ENCODE results near the gene GRHL1. TPM values are rescaled to one million over a fixed set of nuclear protein-coding genes. Genes with fewer than 3 reads are reported as not detected.

The GRHL1 gene
- total and polyA plus RNA-seq, 2 of the 8 experiments (the other 6 are each of a cell fraction or from before 2014, with no cell fraction given) = 1.3 to 3.6 TPM

DNA sequence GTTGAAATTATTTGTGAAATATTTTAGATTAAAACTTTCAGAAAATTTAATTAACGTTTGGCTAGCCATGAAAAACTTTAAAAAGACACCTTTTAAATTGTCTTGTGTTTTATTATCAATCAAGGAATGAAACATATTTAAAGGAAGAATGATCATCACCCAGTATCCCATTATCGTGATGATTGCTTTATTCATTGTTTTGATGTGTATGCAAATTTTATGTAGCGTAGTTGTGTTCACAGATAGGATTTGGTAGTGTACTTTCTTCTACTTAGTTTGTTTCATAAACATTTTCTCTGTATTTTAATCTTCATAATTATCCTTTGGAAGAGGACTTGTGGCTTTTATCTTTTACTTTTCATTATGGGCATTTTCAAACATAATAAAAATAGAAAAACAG is 7.8 kb downstream of the GRHL1 start:
- no peak for FAIRE-seq
- Histone ChIP-seq H2BK5ac (ENCODE audit: low read depth, low read length) (no peak overlapping the region), H2BK20ac (ENCODE audit: low read length) (no peak overlapping the region), H3K9ac (replicated peaks in 1 of 4; ENCODE audit: extremely low read depth in 1 of 4, low read depth in 3 of 4, low read length in 3 of 4) (no peak overlapping the region), H3K36me3 (ENCODE audit: control insufficient read depth in 2 of 4, insufficient read depth in 4 of 4, low read length in 3 of 4) (no peaks in the 10 kb centered on the region), H2AK5ac (ENCODE audit: low read depth, low read length) (no peak overlapping the region), H3K79me2 (ENCODE audit: control insufficient read depth in 1 of 2, insufficient read depth in 2 of 2, low read length in 2 of 2) (no peaks in the 10 kb centered on the region), H3K27me3 (replicated peaks in 1 of 4; ENCODE audit: control insufficient read depth in 3 of 4, extremely low read depth in 1 of 4, insufficient read depth in 3 of 4, low read length in 3 of 4) (no peaks in the 10 kb centered on the region), H3K56ac (replicated peaks; ENCODE audit: insufficient read length, low read depth, low read length) (no peak overlapping the region), H4K91ac (replicated peaks; ENCODE audit: insufficient read length, low read length) (no peak overlapping the region), H3K9me3 (ENCODE audit: insufficient read depth in 2 of 2, low read depth in 1 of 2, low read length in 1 of 2) (no peaks in the 10 kb centered on the region), H3K27ac (ENCODE audit: low read depth, low read length) (no peak overlapping the region), H4K20me1 (replicated peaks in 1 of 2; ENCODE audit: control insufficient read depth in 1 of 2, insufficient read depth in 2 of 2, low read length in 2 of 2) (no peaks in the 10 kb centered on the region), H4K8ac (ENCODE audit: extremely low read depth, insufficient read depth, low read length) (no peak overlapping the region), H3K4me2 (ENCODE audit: insufficient read depth in 1 of 2, low read depth in 2 of 2, low read length in 2 of 2) (no peak overlapping the region), H3K18ac (ENCODE audit: extremely low read depth, low read length) (no peak overlapping the region), H2BK12ac (ENCODE audit: low read depth, low read length) (no peak overlapping the region), H3K14ac (ENCODE audit: insufficient read length) (no peak overlapping the region), H3K79me1 (ENCODE audit: low read depth, low read length) (no peaks in the 10 kb centered on the region), H3K4me1 (replicated peaks in 1 of 4; ENCODE audit: control insufficient read depth in 3 of 4, insufficient read depth in 4 of 4, low read length in 3 of 4) (no peaks in the 10 kb centered on the region), H2AFZ (ENCODE audit: low read length) (no peak overlapping the region), H2BK120ac (replicated peaks; ENCODE audit: low read depth, low read length) (no peak overlapping the region), H4K5ac (ENCODE audit: insufficient read length, low read depth, low read length) (no peak overlapping the region), H3K4ac (replicated peaks; ENCODE audit: insufficient read length, low read depth, low read length) (no peak overlapping the region), H3K4me3 (ENCODE audit: extremely low read depth in 1 of 4, insufficient read depth in 2 of 4, low read depth in 3 of 4, low read length in 4 of 4) (no peak overlapping the region), H2BK15ac (ENCODE audit: low read length) (no peak overlapping the region), H3K23me2 (ENCODE audit: low read depth, low read length) (no peaks in the 10 kb centered on the region), H3K23ac (ENCODE audit: insufficient read length) (no peak overlapping the region)
- WGBS, 2 experiments (ENCODE audit: extremely low coverage in 1 of 2, insufficient coverage in 1 of 2, insufficient read length in 1 of 2, insufficient replicate concordance in 2 of 2, low coverage in 1 of 2, low lambda C conversion rate in 2 of 2, missing lambda C conversion rate in 1 of 2) = 86% methylated on average over 3 of the region's 3 CpGs; no CpG with 5 or more reads in 1 of the 2 experiments
- ChIA-PET POLR2A (ENCODE audit: partially characterized antibody) (no interaction called here), CTCF (ENCODE audit: partially characterized antibody) (interaction anchor here (1.0 to 1.9 kb wide), 2 partner anchors 70 to 145 kb away, joined by 4 to 5 read pairs; no protein-coding TSS in a partner anchor)
- no peak for TF ChIP-seq KDM4A (IDR thresholded peaks at IDR 0.05; ENCODE audit: low read depth, low read length, severe bottlenecking)
- TF ChIP-seq, protein P1, sequence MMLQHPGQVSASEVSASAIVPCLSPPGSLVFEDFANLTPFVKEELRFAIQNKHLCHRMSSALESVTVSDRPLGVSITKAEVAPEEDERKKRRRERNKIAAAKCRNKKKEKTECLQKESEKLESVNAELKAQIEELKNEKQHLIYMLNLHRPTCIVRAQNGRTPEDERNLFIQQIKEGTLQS (IDR thresholded peaks at IDR 0.05; ENCODE audit: insufficient read depth, low read depth, low read length) = no peak
- no peak for TF ChIP-seq RAD21 (IDR thresholded peaks at IDR 0.05 in 1 of 2, conservative IDR thresholded peaks at IDR 0.05 in 1 of 2; ENCODE audit: low read depth in 2 of 2, low read length in 2 of 2)
- TF ChIP-seq GABPA (IDR thresholded peaks at IDR 0.05; ENCODE audit: borderline replicate concordance, insufficient read depth, low read length) = no peak
- no peak for TF ChIP-seq KDM1A (IDR thresholded peaks at IDR 0.05; ENCODE audit: borderline replicate concordance, low read length)
- no peak for TF ChIP-seq CBX5 (IDR thresholded peaks at IDR 0.05; ENCODE audit: low read depth, low read length)
- TF ChIP-seq, protein P2, sequence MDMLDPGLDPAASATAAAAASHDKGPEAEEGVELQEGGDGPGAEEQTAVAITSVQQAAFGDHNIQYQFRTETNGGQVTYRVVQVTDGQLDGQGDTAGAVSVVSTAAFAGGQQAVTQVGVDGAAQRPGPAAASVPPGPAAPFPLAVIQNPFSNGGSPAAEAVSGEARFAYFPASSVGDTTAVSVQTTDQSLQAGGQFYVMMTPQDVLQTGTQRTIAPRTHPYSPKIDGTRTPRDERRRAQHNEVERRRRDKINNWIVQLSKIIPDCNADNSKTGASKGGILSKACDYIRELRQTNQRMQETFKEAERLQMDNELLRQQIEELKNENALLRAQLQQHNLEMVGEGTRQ (IDR thresholded peaks at IDR 0.05; ENCODE audit: low read length) = no peak
- TF ChIP-seq FOSL1 (IDR thresholded peaks at IDR 0.05; ENCODE audit: insufficient read depth, low read depth, low read length) = no peak
- TF ChIP-seq SIRT6 (IDR thresholded peaks at IDR 0.05; ENCODE audit: low read length) = no peak
- no peak for DNase-seq (ENCODE audit: low read depth in 1 of 2, low spot score in 2 of 2)

Data from H1 (cell line).